ENCODE data around the gene SEMG2. TPM values are rescaled to one million over a fixed set of nuclear protein-coding genes. Genes with fewer than 3 reads are reported as not detected.

Gene SEMG2, protein sequence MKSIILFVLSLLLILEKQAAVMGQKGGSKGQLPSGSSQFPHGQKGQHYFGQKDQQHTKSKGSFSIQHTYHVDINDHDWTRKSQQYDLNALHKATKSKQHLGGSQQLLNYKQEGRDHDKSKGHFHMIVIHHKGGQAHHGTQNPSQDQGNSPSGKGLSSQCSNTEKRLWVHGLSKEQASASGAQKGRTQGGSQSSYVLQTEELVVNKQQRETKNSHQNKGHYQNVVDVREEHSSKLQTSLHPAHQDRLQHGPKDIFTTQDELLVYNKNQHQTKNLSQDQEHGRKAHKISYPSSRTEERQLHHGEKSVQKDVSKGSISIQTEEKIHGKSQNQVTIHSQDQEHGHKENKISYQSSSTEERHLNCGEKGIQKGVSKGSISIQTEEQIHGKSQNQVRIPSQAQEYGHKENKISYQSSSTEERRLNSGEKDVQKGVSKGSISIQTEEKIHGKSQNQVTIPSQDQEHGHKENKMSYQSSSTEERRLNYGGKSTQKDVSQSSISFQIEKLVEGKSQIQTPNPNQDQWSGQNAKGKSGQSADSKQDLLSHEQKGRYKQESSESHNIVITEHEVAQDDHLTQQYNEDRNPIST
- total RNA-seq (2021) (not detected in 2 replicates), Bru-seq, nascent RNA (not detected), BruChase-seq, experiment 1, labeled RNA remaining after a 2-hour chase (not detected), BruChase-seq, experiment 2, labeled RNA remaining after a 6-hour chase (not detected)
- long read RNA-seq: 0 reads

DNA sequence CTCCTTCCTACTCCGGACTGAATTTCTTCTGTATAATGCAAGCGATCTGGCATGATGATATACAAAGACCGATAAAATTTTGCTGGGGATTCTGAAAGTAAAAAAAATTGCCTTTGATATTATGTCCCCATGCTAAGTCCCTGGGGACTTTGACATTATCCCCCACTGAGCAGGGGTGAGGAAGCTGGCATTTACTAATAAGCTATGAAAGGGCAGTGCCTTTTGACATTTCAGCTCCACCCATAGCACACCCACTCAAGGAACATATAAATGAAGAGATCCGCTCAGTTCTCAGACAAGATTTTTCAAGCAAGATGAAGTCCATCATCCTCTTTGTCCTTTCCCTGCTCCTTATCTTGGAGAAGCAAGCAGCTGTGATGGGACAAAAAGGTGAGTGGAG, at the start of gene SEMG2:
TSS of gene SEMG2 (plus strand) at position 298 of the 400 bp plus-strand sequence. CDS start at position 315, 17 bp downstream.
- Histone ChIP-seq H3K27me3 (replicated peaks; ENCODE audit: insufficient read depth, low read depth, low read length, poor library complexity) (peaks cover 62% of the 10 kb centered on the region), H3K9me3 (ENCODE audit: low read depth, low read length, poor library complexity, severe bottlenecking) (no peaks in the 10 kb centered on the region), H3K36me3 (ENCODE audit: insufficient read depth, low read length, poor library complexity, severe bottlenecking) (no peaks in the 10 kb centered on the region), H3K27ac (ENCODE audit: low read depth, low read length, poor library complexity, severe bottlenecking) (no peak within 1 kb of the TSS), H3K4me3 (ENCODE audit: low read depth, low read length, poor library complexity, severe bottlenecking) (no peak within 1 kb of the TSS), H3K4me1 (ENCODE audit: insufficient read depth, low read length, poor library complexity, severe bottlenecking) (no peaks in the 10 kb centered on the region)
- POLR2A ChIA-PET (ENCODE audit: low non-redundant PET): no interaction called here
- CTCF ChIA-PET: no interaction called here
- BruUV-seq (replicated peaks): no TSS peak
- no peak for TF ChIP-seq EZH2 (IDR thresholded peaks at IDR 0.05; ENCODE audit: borderline replicate concordance, low read depth, low read length, poor library complexity, severe bottlenecking)
- TF ChIP-seq, protein P1, sequence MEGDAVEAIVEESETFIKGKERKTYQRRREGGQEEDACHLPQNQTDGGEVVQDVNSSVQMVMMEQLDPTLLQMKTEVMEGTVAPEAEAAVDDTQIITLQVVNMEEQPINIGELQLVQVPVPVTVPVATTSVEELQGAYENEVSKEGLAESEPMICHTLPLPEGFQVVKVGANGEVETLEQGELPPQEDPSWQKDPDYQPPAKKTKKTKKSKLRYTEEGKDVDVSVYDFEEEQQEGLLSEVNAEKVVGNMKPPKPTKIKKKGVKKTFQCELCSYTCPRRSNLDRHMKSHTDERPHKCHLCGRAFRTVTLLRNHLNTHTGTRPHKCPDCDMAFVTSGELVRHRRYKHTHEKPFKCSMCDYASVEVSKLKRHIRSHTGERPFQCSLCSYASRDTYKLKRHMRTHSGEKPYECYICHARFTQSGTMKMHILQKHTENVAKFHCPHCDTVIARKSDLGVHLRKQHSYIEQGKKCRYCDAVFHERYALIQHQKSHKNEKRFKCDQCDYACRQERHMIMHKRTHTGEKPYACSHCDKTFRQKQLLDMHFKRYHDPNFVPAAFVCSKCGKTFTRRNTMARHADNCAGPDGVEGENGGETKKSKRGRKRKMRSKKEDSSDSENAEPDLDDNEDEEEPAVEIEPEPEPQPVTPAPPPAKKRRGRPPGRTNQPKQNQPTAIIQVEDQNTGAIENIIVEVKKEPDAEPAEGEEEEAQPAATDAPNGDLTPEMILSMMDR (conservative IDR thresholded peaks at IDR 0.05; ENCODE audit: low read depth, low read length): no peak
- no peak for DNase-seq (ENCODE audit: low spot score)
- intact Hi-C loops (cut with micrococcal nuclease; ENCODE audit: unreplicated experiment): no loop called here

DNA sequence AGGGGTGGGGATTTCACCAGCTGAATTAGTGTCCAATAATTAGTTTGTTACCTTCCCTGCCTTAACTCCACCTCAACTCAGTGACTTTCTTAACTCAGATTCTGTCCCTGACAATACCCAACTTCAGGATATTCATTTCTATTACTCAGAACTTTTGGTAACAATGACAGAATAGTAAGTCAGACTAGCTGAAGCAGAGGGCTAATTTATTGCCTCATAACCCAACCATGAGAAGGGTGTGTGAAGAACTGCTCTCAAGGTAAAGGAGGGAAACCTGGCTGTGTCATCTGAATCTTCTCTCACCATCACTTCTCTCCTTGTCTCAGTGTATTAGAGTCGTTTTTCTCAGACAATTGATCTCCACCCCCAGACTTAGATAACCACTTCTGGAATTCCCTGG, 47.7 kb upstream of the SEMG2 start:
- no peaks in the 10 kb centered on the region for H3K36me3 ChIP-seq (ENCODE audit: insufficient read depth, low read length, poor library complexity, severe bottlenecking)
- H3K27ac ChIP-seq (ENCODE audit: low read depth, low read length, poor library complexity, severe bottlenecking): no peak overlapping the region
- ChIA-PET CTCF (no interaction called here), POLR2A (ENCODE audit: low non-redundant PET) (no interaction called here)
- H3K4me1 ChIP-seq (ENCODE audit: insufficient read depth, low read length, poor library complexity, severe bottlenecking): peaks cover 16% of the 10 kb centered on the region
- intact Hi-C loops (cut with micrococcal nuclease; ENCODE audit: unreplicated experiment): no loop called here
- BruUV-seq (replicated peaks): no TSS peak
- H3K27me3 ChIP-seq (replicated peaks; ENCODE audit: insufficient read depth, low read depth, low read length, poor library complexity): no peaks in the 10 kb centered on the region
- H3K9me3 ChIP-seq (ENCODE audit: low read depth, low read length, poor library complexity, severe bottlenecking): no peaks in the 10 kb centered on the region
- DNase-seq (ENCODE audit: low spot score): no peak
- no peak overlapping the region for H3K4me3 ChIP-seq (ENCODE audit: low read depth, low read length, poor library complexity, severe bottlenecking)
- TF ChIP-seq, protein P1 (conservative IDR thresholded peaks at IDR 0.05; ENCODE audit: low read depth, low read length): no peak
- TF ChIP-seq EZH2 (IDR thresholded peaks at IDR 0.05; ENCODE audit: borderline replicate concordance, low read depth, low read length, poor library complexity, severe bottlenecking): no peak

DNA sequence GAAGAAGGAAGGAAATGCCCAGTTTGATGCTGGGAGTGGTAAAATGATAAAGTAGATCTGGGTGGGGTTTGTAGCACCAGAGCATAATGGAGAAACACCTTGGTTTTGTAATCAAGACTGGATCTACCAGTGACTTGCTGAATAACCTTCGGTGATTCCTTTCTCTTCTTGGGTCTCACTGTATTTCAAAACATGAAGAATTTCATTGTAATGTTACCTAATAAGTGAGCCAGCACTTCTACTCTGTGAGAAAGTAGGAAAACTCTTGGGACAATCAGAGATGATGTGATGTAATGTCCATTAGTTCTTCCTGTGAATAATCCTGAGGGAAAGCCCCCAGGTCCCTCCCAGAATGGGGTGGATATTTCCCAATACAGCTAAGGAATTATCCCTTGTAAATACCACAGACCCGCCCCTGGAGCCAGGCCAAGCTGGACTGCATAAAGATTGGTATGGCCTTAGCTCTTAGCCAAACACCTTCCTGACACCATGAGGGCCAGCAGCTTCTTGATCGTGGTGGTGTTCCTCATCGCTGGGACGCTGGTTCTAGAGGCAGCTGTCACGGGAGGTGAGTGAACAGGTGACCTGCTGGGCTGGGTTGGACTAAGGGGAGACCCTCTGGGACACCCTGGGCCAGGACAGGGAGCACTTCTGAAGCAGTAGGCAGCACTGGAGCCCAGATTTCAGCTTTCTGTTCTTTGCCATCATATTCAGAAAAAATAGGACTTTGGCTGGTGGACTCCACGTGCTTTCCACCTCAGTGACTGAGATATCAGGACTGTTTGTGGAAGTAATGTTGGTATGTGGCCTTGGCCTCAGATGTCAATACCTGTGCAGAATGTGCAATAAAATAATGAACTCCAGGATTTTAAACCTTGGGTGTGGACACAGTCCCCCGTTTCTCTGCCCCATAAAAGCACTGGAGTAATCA, 46.5 kb upstream of the SEMG2 start, which contains the start of gene PI3:
TSS of gene PI3 (plus strand) at position 469 of the 931 bp plus-strand sequence. CDS start at position 490, 21 bp downstream.
- Histone ChIP-seq H3K4me1 (ENCODE audit: insufficient read depth, low read length, poor library complexity, severe bottlenecking) (peaks cover 16% of the 10 kb centered on the region), H3K9me3 (ENCODE audit: low read depth, low read length, poor library complexity, severe bottlenecking) (no peaks in the 10 kb centered on the region), H3K27ac (ENCODE audit: low read depth, low read length, poor library complexity, severe bottlenecking) (no peak within 1 kb of the TSS), H3K4me3 (ENCODE audit: low read depth, low read length, poor library complexity, severe bottlenecking) (no peak within 1 kb of the TSS), H3K27me3 (replicated peaks; ENCODE audit: insufficient read depth, low read depth, low read length, poor library complexity) (no peaks in the 10 kb centered on the region), H3K36me3 (ENCODE audit: insufficient read depth, low read length, poor library complexity, severe bottlenecking) (no peaks in the 10 kb centered on the region)
- ChIA-PET CTCF (no interaction called here), POLR2A (ENCODE audit: low non-redundant PET) (no interaction called here)
- TF ChIP-seq, protein P1 (conservative IDR thresholded peaks at IDR 0.05; ENCODE audit: low read depth, low read length): no peak
- no peak for TF ChIP-seq EZH2 (IDR thresholded peaks at IDR 0.05; ENCODE audit: borderline replicate concordance, low read depth, low read length, poor library complexity, severe bottlenecking)
- DNase-seq (ENCODE audit: low spot score): no peak
- intact Hi-C loops (cut with micrococcal nuclease; ENCODE audit: unreplicated experiment): no loop called here
- BruUV-seq (replicated peaks): no TSS peak

All from A673 (cell line).